GM12874 (cell line): Measurements from ENCODE around the gene TMPRSS11F.

Experiments used
- CTCF ChIP-seq: IDR thresholded peaks from 2 replicates; pipeline ENCODE4 v1.5.1; 2011; ENCODE audit warnings: low read depth, mild to moderate bottlenecking, control low read depth, low read length, moderate library complexity; ENCODE audit not compliant: insufficient read depth

TMPRSS11F gene

GRCh38 chr4:68124262-68124661, 5.4 kb downstream of the TMPRSS11F start:
- no peak for TF ChIP-seq CTCF

- no peak for TF ChIP-seq CTCF
Measured at GRCh38 chr4:68123525-68123924, 6.1 kb downstream of the TMPRSS11F start.

GRCh38 chr4:68119921-68120320, 9.7 kb downstream of the TMPRSS11F start:
- no peak for TF ChIP-seq CTCF

GRCh38 chr4:68110441-68110840, 19.2 kb downstream of the TMPRSS11F start:
- no peak for TF ChIP-seq CTCF

GRCh38 chr4:68109868-68110267, 19.8 kb downstream of the TMPRSS11F start:
- TF ChIP-seq CTCF, result no peak

- no peak for TF ChIP-seq CTCF
Measured at GRCh38 chr4:68082758-68083157, 46.9 kb downstream of the TMPRSS11F start.

- no peak for TF ChIP-seq CTCF
Measured at GRCh38 chr4:68079928-68080327, 49.7 kb downstream of the TMPRSS11F start.

GRCh38 chr4:68077737-68078136, 51.9 kb downstream of the TMPRSS11F start:
- no peak for TF ChIP-seq CTCF
